GM23248 (cell line): Measurements from ENCODE around the gene RUNX3.

Source experiments
- EZH2 ChIP-seq: fragments of 200-600 bp; sonication (generic); IDR thresholded peaks from 2 replicates; pipeline ENCODE4 v1.6.1; 2018; ENCODE audit warnings: antibody characterized with exemption, mild to moderate bottlenecking; ENCODE audit not compliant: insufficient read depth, poor library complexity, severe bottlenecking
- EZH2phosphoT487 ChIP-seq: fragments of 200-600 bp; sonication (generic); IDR thresholded peaks from 2 replicates; pipeline ENCODE4 v1.6.1; 2018; ENCODE audit warnings: antibody characterized with exemption, moderate library complexity, mild to moderate bottlenecking, low read depth; ENCODE audit not compliant: insufficient read depth

- TF ChIP-seq EZH2 = no peak
- no peak for TF ChIP-seq EZH2phosphoT487
These were observed 25.2 kb downstream of the RUNX3 start for GRCh38 chr1:24904731-24905354.
